Neural progenitor cell (in vitro differentiated cells): ENCODE measurements around the gene PRKCA. TPM values are rescaled to one million over a fixed set of nuclear protein-coding genes. Genes with fewer than 3 reads are reported as not detected.

Experiments
- DNase-seq: peaks from one replicate; pipeline ENCODE4 v3.0.0-alpha.2; 2016; ENCODE audit warnings: low spot score
- H2AFZ ChIP-seq: fragments of 200-600 bp; sonication (generic); replicated peaks from 2 replicates; pipeline ENCODE4 v1.6.1; 2016; ENCODE audit warnings: antibody characterized with exemption
- H3F3A ChIP-seq: fragments of 200-600 bp; sonication (generic); 2 replicates; pipeline ENCODE4 v1.6.1; 2016; ENCODE audit warnings: antibody characterized with exemption, low read depth
- H3K27ac ChIP-seq: fragments of 200-600 bp; sonication (generic); 2 replicates; pipeline ENCODE4 v1.5.1; 2016; ENCODE audit warnings: mild to moderate bottlenecking
- H3K27me3 ChIP-seq: fragments of 200-600 bp; sonication (generic); 2 replicates; pipeline ENCODE4 v1.6.1; 2016; ENCODE audit warnings: mild to moderate bottlenecking, moderate library complexity
- H3K36me3 ChIP-seq: fragments of 200-600 bp; sonication (generic); 2 replicates; pipeline ENCODE4 v1.5.1; 2016
- H3K4me1 ChIP-seq: fragments of 200-600 bp; sonication (generic); 2 replicates; pipeline ENCODE4 v1.6.1; 2016; ENCODE audit warnings: mixed run types
- H3K4me2 ChIP-seq: fragments of 200-600 bp; sonication (generic); 2 replicates; pipeline ENCODE4 v1.6.1; 2016
- H3K4me3 ChIP-seq: fragments of 200-600 bp; sonication (generic); 2 replicates; pipeline ENCODE4 v1.5.1; 2016
- H3K79me2 ChIP-seq: fragments of 200-600 bp; sonication (generic); 2 replicates; pipeline ENCODE4 v1.6.1; 2016; ENCODE audit warnings: low read depth
- H3K9ac ChIP-seq: fragments of 200-600 bp; sonication (generic); 2 replicates; pipeline ENCODE4 v1.6.1; 2016
- H3K9me3 ChIP-seq: fragments of 200-600 bp; sonication (generic); 2 replicates; pipeline ENCODE4 v1.5.1; 2016; ENCODE audit warnings: low read depth
- H4K20me1 ChIP-seq: fragments of 200-600 bp; sonication (generic); 2 replicates; pipeline ENCODE4 v1.6.1; 2016; ENCODE audit warnings: low read depth
- H3K27ac Mint-ChIP-seq: 3 replicates; pipeline ENCODE4 v1.8.0; 2021; ENCODE audit warnings: mixed read lengths
- H3K27me3 Mint-ChIP-seq: 2 replicates; pipeline ENCODE4 v1.8.0; 2022; ENCODE audit warnings: low read depth, mild to moderate bottlenecking, inconsistent platforms, moderate library complexity, mixed read lengths; ENCODE audit not compliant: insufficient read depth
- H3K36me3 Mint-ChIP-seq: 3 replicates; pipeline ENCODE4 v1.8.0; 2021; ENCODE audit warnings: mixed read lengths
- H3K4me1 Mint-ChIP-seq: 3 replicates; pipeline ENCODE4 v1.8.0; 2021; ENCODE audit warnings: mixed read lengths
- H3K4me3 Mint-ChIP-seq: 3 replicates; pipeline ENCODE4 v1.8.0; 2021; ENCODE audit warnings: mild to moderate bottlenecking, moderate library complexity, mixed read lengths
- H3K9me3 Mint-ChIP-seq: 3 replicates; pipeline ENCODE4 v1.8.0; 2020; ENCODE audit warnings: mixed read lengths
- EZH2 ChIP-seq: fragments of 200-600 bp; sonication (generic); IDR thresholded peaks from 2 replicates; pipeline ENCODE4 v1.6.1; 2017; ENCODE audit warnings: antibody characterized with exemption, mild to moderate bottlenecking, moderate library complexity
- EZH2phosphoT487 ChIP-seq: fragments of 200-600 bp; sonication (generic); IDR thresholded peaks from 2 replicates; pipeline ENCODE4 v1.6.1; 2017; ENCODE audit warnings: antibody characterized with exemption
- total RNA-seq: library from RNA; depleted of rRNA; stranded (reverse); fragments of >200 nt; gene quantifications from 2 replicates; pipeline ENCODE4 v1.2.3, GENCODE V29; 2015; ENCODE audit warnings: low replicate concordance
- TF ChIP-seq, protein P1 (sequence below): fragments of 200-600 bp; sonication (generic); IDR thresholded peaks from 2 replicates; pipeline ENCODE4 v1.5.1; 2017; ENCODE audit warnings: antibody characterized with exemption, mild to moderate bottlenecking

The PRKCA gene
- total RNA-seq, 1 donor from 2014 or later = 2.1 TPM

DNA sequence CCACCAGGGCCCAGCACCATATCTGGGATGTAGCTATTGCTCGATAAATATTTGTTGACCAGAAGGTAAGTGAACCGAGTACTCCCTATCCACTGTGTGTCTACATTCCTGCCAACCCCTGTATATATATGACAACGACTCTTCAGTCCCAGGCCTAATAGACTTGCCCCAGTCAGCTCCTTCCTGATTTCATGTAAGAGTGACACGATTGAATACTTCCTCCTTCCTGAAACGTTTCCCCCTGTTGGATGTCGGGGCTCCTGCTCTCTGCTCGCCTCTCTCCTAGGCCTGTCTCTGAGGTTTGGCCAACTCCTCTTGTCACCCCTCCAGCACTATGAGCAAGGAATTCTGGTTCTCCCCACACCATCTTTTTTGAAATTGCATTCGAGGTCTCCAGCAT lies 178.9 kb downstream of the PRKCA start:
- Histone ChIP-seq H3K4me3 (no peak overlapping the region), H3K9ac (no peak overlapping the region), H3F3A (no peaks in the 10 kb centered on the region), H3K27me3 (no peaks in the 10 kb centered on the region), H2AFZ (no peak overlapping the region), H3K4me2 (no peak overlapping the region), H3K4me1 (peaks cover 3% of the 10 kb centered on the region), H4K20me1 (no peaks in the 10 kb centered on the region), H3K79me2 (no peaks in the 10 kb centered on the region), H3K27ac (no peak overlapping the region), H3K36me3 (no peaks in the 10 kb centered on the region), H3K9me3 (no peaks in the 10 kb centered on the region)
- H3K9me3 Mint-ChIP-seq = no peaks in the 10 kb centered on the region
- H3K27ac Mint-ChIP-seq = no peak overlapping the region
- H3K27me3 Mint-ChIP-seq = peaks cover 2% of the 10 kb centered on the region
- H3K4me1 Mint-ChIP-seq = peaks cover 8% of the 10 kb centered on the region
- H3K36me3 Mint-ChIP-seq = no peaks in the 10 kb centered on the region
- TF ChIP-seq EZH2 = no peak
- no peak for TF ChIP-seq EZH2phosphoT487
- TF ChIP-seq, protein P1, sequence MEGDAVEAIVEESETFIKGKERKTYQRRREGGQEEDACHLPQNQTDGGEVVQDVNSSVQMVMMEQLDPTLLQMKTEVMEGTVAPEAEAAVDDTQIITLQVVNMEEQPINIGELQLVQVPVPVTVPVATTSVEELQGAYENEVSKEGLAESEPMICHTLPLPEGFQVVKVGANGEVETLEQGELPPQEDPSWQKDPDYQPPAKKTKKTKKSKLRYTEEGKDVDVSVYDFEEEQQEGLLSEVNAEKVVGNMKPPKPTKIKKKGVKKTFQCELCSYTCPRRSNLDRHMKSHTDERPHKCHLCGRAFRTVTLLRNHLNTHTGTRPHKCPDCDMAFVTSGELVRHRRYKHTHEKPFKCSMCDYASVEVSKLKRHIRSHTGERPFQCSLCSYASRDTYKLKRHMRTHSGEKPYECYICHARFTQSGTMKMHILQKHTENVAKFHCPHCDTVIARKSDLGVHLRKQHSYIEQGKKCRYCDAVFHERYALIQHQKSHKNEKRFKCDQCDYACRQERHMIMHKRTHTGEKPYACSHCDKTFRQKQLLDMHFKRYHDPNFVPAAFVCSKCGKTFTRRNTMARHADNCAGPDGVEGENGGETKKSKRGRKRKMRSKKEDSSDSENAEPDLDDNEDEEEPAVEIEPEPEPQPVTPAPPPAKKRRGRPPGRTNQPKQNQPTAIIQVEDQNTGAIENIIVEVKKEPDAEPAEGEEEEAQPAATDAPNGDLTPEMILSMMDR = no peak
- no peak for DNase-seq
- no peak overlapping the region for H3K4me3 Mint-ChIP-seq

DNA sequence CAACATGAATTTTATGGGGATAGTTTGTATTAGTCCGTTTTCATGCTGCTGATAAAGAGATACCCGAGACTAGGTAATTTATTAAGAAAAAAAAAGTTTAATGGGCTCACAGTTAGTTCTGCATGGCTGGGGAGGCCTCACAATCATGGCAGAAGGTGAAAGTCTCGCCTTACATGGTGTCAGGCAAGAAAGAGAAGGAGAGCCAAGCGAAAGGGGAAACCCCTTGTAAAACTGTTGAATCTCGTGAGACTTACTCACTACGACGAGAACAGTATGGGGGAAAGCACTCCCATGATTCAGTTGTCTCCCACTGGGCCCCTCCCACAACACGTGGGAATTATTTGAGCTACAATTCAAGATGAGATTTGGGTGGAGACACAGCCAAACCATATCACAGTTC lies 181.5 kb downstream of the PRKCA start:
- Mint-ChIP-seq H3K9me3 (no peaks in the 10 kb centered on the region), H3K4me3 (no peak overlapping the region), H3K27me3 (peaks cover 2% of the 10 kb centered on the region), H3K36me3 (no peaks in the 10 kb centered on the region), H3K27ac (no peak overlapping the region), H3K4me1 (peaks cover 8% of the 10 kb centered on the region)
- H3K4me1 ChIP-seq = peaks cover 3% of the 10 kb centered on the region
- no peaks in the 10 kb centered on the region for H3K36me3 ChIP-seq
- no peaks in the 10 kb centered on the region for H3K79me2 ChIP-seq
- DNase-seq = no peak
- H3K9me3 ChIP-seq = no peaks in the 10 kb centered on the region
- H3K27ac ChIP-seq = no peak overlapping the region
- no peaks in the 10 kb centered on the region for H4K20me1 ChIP-seq
- H2AFZ ChIP-seq = no peak overlapping the region
- no peaks in the 10 kb centered on the region for H3F3A ChIP-seq
- no peak for TF ChIP-seq EZH2
- no peaks in the 10 kb centered on the region for H3K27me3 ChIP-seq
- H3K4me3 ChIP-seq = no peak overlapping the region
- H3K9ac ChIP-seq = no peak overlapping the region
- no peak overlapping the region for H3K4me2 ChIP-seq

DNA sequence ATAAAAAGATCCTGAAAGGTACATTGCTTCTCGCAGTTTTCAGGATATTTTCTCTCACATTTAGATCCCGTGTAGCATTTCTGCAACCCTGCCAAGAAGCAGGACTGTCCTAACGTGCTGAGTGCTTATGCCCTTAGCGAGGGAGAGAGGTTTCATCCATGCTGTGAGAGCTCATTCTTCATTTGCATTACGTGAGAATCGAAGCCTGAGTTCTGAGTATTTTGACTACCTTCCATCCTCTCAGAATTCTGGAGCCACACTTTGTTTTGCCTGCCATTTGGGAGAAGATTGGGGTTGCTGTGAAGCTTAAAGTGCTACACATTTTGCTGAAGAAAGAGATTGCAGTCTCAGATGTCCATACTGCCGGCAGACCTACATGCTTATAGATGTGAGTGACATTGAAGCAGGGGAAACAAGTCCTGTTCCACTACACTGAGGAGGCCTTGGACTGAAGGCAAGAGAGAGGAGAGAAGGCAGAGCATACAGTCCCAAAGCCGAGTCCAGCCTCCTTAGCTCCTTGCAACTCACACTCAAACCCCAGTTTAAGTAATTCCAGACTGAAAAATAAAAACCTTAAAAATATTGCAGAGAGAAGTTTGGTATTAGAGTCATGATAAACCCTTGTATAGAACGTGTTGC lies 183.0 kb downstream of the PRKCA start:
- no peak for DNase-seq
- TF ChIP-seq EZH2phosphoT487 (no peak), EZH2 (no peak)
- TF ChIP-seq, protein P1 = no peak
- Histone ChIP-seq H4K20me1 (no peaks in the 10 kb centered on the region), H3K4me3 (no peak overlapping the region), H3K27ac (no peak overlapping the region), H3K4me1 (peaks cover 3% of the 10 kb centered on the region), H3K9me3 (no peaks in the 10 kb centered on the region), H3K79me2 (no peaks in the 10 kb centered on the region), H3K27me3 (no peaks in the 10 kb centered on the region), H3K4me2 (no peak overlapping the region), H3K36me3 (no peaks in the 10 kb centered on the region), H3K9ac (no peak overlapping the region), H2AFZ (peak overlapping the region; percentile 51), H3F3A (no peaks in the 10 kb centered on the region)
- no peaks in the 10 kb centered on the region for H3K36me3 Mint-ChIP-seq
- no peak overlapping the region for H3K27ac Mint-ChIP-seq
- H3K4me3 Mint-ChIP-seq = no peak overlapping the region
- H3K27me3 Mint-ChIP-seq = peaks cover 2% of the 10 kb centered on the region
- H3K9me3 Mint-ChIP-seq = no peaks in the 10 kb centered on the region
- peaks cover 8% of the 10 kb centered on the region for H3K4me1 Mint-ChIP-seq

DNA sequence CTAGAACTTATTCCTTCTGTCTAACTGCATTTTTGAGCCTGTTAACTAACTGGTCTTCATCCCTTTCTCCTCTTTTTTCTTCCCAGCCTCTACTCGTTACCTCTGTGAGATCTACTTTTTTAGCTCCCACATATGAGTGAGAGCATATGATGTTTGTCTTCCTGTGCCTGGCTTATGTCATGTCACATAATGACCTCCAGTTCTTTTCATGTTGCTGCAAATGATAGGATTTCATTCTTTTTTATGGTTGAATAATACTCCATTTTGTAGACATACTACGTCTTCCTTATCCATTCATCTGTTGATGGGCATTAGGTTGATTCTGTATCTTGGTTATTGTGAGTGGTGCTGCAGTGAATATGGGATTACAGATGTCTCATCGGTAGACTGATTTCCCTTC lies 184.7 kb downstream of the PRKCA start:
- H3K4me2 ChIP-seq = no peak overlapping the region
- TF ChIP-seq EZH2 (no peak), EZH2phosphoT487 (no peak)
- TF ChIP-seq, protein P1 = no peak
- Mint-ChIP-seq H3K4me1 (peaks cover 17% of the 10 kb centered on the region), H3K27ac (no peak overlapping the region), H3K9me3 (no peaks in the 10 kb centered on the region), H3K4me3 (no peak overlapping the region), H3K27me3 (no peaks in the 10 kb centered on the region), H3K36me3 (no peaks in the 10 kb centered on the region)
- no peaks in the 10 kb centered on the region for H3K36me3 ChIP-seq
- no peak overlapping the region for H3K9ac ChIP-seq
- no peaks in the 10 kb centered on the region for H3K27me3 ChIP-seq
- H3K9me3 ChIP-seq = no peaks in the 10 kb centered on the region
- H4K20me1 ChIP-seq = no peaks in the 10 kb centered on the region
- no peak overlapping the region for H3K4me3 ChIP-seq
- no peaks in the 10 kb centered on the region for H3K79me2 ChIP-seq
- H3K4me1 ChIP-seq = peaks cover 3% of the 10 kb centered on the region
- DNase-seq = no peak
- no peak overlapping the region for H3K27ac ChIP-seq
- H2AFZ ChIP-seq = no peak overlapping the region
- no peaks in the 10 kb centered on the region for H3F3A ChIP-seq
